Superior temporal gyrus (tissue), 1 donor: ENCODE results near the gene CLDN17.

ENCODE experiments used
- DNase-seq: peaks from one replicate; pipeline ENCODE4 v3.0.0-alpha.2; 2016; ENCODE audit errors: extremely low spot score

The CLDN17 gene

GRCh38 chr21:30117631-30118030 lies 49.0 kb downstream of the CLDN17 start:
- DNase-seq: no peak

GRCh38 chr21:30116479-30116878 lies 50.1 kb downstream of the CLDN17 start:
- no peak for DNase-seq
